DND-41 (cell line): ENCODE results near the gene GTF2B.

Source experiments
- ATAC-seq: fragments of 200-7000 bp; cut with Tn5 transposase; 3 replicates; pipeline ENCODE4 v1.9.1; 2021; ENCODE audit warnings: low read depth; ENCODE audit not compliant: insufficient read depth
- DNase-seq: peaks from one replicate; pipeline ENCODE4 v3.0.0-alpha.2; 2020
- H2AFZ ChIP-seq: 2 replicates; pipeline ENCODE4 v1.6.0; 2012; ENCODE audit warnings: low read depth, low read length
- H3K27ac ChIP-seq: 2 replicates; pipeline ENCODE4 v1.5.1; 2012; ENCODE audit warnings: low read length, inconsistent platforms
- H3K27me3 ChIP-seq: fragments of 200-600 bp; sonication (generic); 2 replicates; pipeline ENCODE4 v1.6.0; 2012; ENCODE audit warnings: low read length, mild to moderate bottlenecking, inconsistent platforms; ENCODE audit not compliant: insufficient read depth, poor library complexity
- H3K36me3 ChIP-seq: 2 replicates; pipeline ENCODE4 v1.5.1; 2012; ENCODE audit warnings: low read length, inconsistent platforms; ENCODE audit not compliant: insufficient read depth
- H3K4me1 ChIP-seq: 2 replicates; pipeline ENCODE4 v1.5.1; 2012; ENCODE audit warnings: mild to moderate bottlenecking, low read length; ENCODE audit not compliant: insufficient read depth
- H3K4me2 ChIP-seq: 2 replicates; pipeline ENCODE4 v1.6.0; 2012; ENCODE audit warnings: mild to moderate bottlenecking, moderate library complexity, low read length, inconsistent platforms; ENCODE audit not compliant: insufficient read depth
- H3K4me3 ChIP-seq, 2 experiments: fragments of 200-600 bp in 1 of 2; shearing (Covaris generic) in 1 of 2; 2 replicates each; pipeline ENCODE4 v1.5.1; 2012 to 2016; ENCODE audit warnings: inconsistent platforms in 2 of 2, low read length in 2 of 2, mild to moderate bottlenecking in 2 of 2, low read depth in 1 of 2, moderate library complexity in 1 of 2
- H3K79me2 ChIP-seq: 2 replicates; pipeline ENCODE4 v1.6.0; 2012; ENCODE audit warnings: low read length, inconsistent platforms; ENCODE audit not compliant: insufficient read depth
- H3K9ac ChIP-seq: 2 replicates; pipeline ENCODE4 v1.6.0; 2012; ENCODE audit warnings: low read depth, mild to moderate bottlenecking, inconsistent platforms, low read length, moderate library complexity
- H3K9me3 ChIP-seq: 2 replicates; pipeline ENCODE4 v1.5.1; 2012; ENCODE audit warnings: low read length, moderate library complexity, mild to moderate bottlenecking, inconsistent platforms; ENCODE audit not compliant: insufficient read depth, severe bottlenecking
- H4K20me1 ChIP-seq: 2 replicates; pipeline ENCODE4 v1.6.0; 2012; ENCODE audit warnings: low read length; ENCODE audit not compliant: insufficient read depth
- CTCF ChIP-seq: IDR thresholded peaks from 2 replicates; pipeline ENCODE4 v1.5.1; 2012; ENCODE audit warnings: borderline replicate concordance, low read length, moderate library complexity, mild to moderate bottlenecking; ENCODE audit not compliant: poor library complexity, severe bottlenecking; ENCODE audit errors: extremely low read depth
- EZH2 ChIP-seq: IDR thresholded peaks from 3 replicates; pipeline ENCODE4 v1.6.1; 2012; ENCODE audit warnings: borderline replicate concordance, low read depth, mild to moderate bottlenecking, moderate library complexity, low read length, inconsistent platforms; ENCODE audit not compliant: severe bottlenecking

Gene GTF2B

GRCh38 chr1:88877382-88877825 is 14.0 kb downstream of the GTF2B start:
- Histone ChIP-seq H3K9ac (no peak overlapping the region), H2AFZ (no peak overlapping the region), H3K27ac (no peak overlapping the region), H3K4me2 (no peak overlapping the region), H3K4me3 (no peak overlapping the region), H3K36me3 (peaks cover 50% of the 10 kb centered on the region), H3K4me1 (no peaks in the 10 kb centered on the region), H4K20me1 (peaks cover 34% of the 10 kb centered on the region), H3K27me3 (no peaks in the 10 kb centered on the region), H3K79me2 (peaks cover 94% of the 10 kb centered on the region), H3K9me3 (no peaks in the 10 kb centered on the region)
- no peak for DNase-seq
- ATAC-seq: no peak
- peak; percentile 66 for TF ChIP-seq CTCF
- no peak for TF ChIP-seq EZH2

GRCh38 chr1:88876573-88877365 is 14.6 kb downstream of the GTF2B start:
- Histone ChIP-seq H3K4me2 (no peak overlapping the region), H3K36me3 (peaks cover 44% of the 10 kb centered on the region), H3K27me3 (no peaks in the 10 kb centered on the region), H3K79me2 (peaks cover 94% of the 10 kb centered on the region), H4K20me1 (peaks cover 34% of the 10 kb centered on the region), H3K4me3 (no peak overlapping the region), H3K4me1 (no peaks in the 10 kb centered on the region), H2AFZ (no peak overlapping the region), H3K27ac (no peak overlapping the region), H3K9me3 (no peaks in the 10 kb centered on the region), H3K9ac (no peak overlapping the region)
- TF ChIP-seq CTCF: no peak
- no peak for TF ChIP-seq EZH2
- no peak for DNase-seq
- no peak for ATAC-seq

- Histone ChIP-seq H2AFZ (no peak overlapping the region), H3K79me2 (peaks cover 95% of the 10 kb centered on the region), H4K20me1 (peaks cover 35% of the 10 kb centered on the region), H3K4me3 (no peak overlapping the region), H3K9me3 (no peaks in the 10 kb centered on the region), H3K27ac (no peak overlapping the region), H3K4me2 (no peak overlapping the region), H3K4me1 (no peaks in the 10 kb centered on the region), H3K27me3 (no peaks in the 10 kb centered on the region), H3K9ac (no peak overlapping the region), H3K36me3 (peaks cover 32% of the 10 kb centered on the region)
- TF ChIP-seq EZH2 (no peak), CTCF (no peak)
- no peak for ATAC-seq
- DNase-seq: no peak
These were observed 15.8 kb downstream of the GTF2B start for GRCh38 chr1:88875595-88875994.
